Retina (tissue), 1 donor: ENCODE results near the gene GOLGA8J.
A peak's percentile ranks its signal among the peaks of the same experiment; 100 is the strongest.
"Not testable (repeated sequence)": the region's sequence is repeated elsewhere in the genome, so short reads cannot be mapped to it uniquely, and the experiment has no call there.

ENCODE experiments used
- DNase-seq: peaks from one replicate; pipeline ENCODE4 v3.0.0-alpha.2; 2016

The GOLGA8J gene

DNA sequence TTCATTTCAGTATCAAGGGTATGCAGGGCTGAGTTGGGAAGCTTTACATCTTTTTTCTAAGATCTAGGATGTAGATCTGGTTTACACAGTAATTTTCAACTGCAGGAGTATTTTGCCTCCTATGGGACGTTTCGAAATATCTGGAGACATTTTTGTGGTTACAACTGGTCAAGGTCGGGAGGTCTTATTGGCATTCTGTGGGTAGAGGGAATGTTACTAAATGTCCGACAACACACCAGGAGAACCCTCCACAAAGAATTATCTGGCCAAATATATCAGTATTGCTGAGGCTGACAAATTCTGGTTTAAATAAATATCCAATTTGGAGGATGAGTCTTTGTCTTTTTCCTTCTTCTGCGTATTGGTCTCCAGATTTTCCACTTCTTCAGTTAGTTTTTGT lies 1.9 kb upstream of the GOLGA8J start:
- not testable (repeated sequence) for DNase-seq

DNA sequence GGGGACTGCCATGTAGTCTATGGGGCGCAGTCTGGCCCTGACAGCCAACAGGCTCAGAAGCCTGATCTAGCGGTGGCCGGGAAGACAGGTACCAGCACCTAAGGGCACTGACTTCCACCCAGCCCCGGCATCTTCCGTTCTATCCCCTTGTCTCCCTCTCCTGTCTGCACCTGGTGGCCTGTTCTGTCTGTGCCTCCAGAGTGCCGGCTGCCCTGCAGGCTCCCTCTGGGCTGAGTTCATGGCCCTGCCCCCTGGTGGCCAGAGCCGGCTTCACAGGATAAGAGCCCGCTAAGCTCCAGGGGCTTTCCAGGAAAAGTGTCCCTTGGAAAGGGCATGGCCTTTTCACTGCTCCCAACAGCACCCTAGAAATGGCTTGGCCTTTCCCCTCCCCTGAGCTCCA lies 15.1 kb downstream of the GOLGA8J start:
- not testable (repeated sequence) for DNase-seq

DNA sequence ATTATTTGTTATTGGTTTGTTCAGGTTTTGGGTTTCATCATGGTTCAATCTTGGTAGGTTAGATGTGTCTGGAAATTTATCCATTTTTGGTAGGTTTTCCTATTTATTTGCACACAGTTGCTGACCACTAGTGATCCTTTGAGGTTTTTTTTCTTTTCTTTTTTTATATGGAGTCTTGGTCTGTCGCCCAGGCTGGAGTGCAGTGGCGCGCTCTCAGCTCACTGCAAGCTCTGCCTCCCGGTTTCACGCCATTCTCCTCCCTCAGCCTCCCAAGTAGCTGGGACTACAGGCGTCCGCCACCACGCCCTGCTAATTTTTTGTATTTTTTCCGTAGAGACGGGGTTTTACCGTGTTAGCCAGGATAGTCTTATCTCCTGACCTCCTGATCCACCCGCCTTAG lies 20.1 kb downstream of the GOLGA8J start:
- not testable (repeated sequence) for DNase-seq

DNA sequence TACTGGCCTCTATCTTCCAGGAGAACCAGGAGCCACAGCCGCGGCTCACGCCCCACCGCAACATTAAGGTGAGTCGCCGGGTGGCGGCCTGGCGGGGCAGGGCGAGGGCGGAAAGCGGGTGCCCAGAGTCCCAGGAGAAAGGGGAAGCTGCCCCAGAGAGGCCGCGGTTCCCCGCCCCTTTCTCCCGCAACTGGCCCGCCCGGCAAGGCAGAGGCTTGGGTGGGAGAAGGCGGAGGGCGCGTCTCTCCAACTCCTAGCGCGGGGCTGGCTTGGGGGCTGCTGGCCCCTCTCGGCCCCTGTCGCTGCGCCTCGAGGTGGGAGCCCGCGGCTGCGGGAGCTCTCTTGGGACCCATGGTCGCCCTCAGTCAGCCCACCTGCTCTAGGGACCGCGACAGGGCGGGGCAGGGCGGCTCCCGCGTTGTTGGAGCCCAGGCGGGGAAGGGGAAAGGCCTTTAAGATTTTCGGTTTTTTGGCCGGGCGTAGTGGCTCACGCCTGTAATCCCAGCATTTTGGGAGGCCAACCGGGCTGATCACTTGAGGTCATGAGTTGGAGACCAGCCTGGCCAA lies 21.3 kb downstream of the GOLGA8J start:
- DNase-seq = not testable (repeated sequence)

GRCh38 chr15:30110591-30110990 lies 27.8 kb downstream of the GOLGA8J start:
- DNase-seq = not testable (repeated sequence)

DNA sequence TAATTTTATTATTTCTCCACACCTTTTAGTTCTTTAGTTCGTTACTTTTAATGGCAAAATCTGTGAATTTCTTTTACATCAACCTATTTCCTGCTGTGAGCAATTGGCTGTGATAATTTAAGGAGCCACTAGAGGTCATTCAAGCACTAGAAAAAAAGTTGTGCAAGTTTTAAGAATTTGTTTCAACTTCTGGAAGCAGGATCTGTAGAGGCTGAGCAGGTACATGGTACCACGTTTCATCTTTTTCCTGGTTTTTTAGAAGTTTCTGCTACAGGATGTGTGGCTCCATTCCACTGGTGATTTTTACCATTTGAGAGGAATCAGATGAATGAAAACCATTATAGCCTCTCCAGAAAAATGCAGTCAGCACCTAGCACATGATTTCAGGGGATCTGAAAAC lies 47.3 kb downstream of the GOLGA8J start:
- peak; percentile 1 for DNase-seq

GRCh38 chr15:30134751-30135150 lies 52.0 kb downstream of the GOLGA8J start, which contains the start of gene GOLGA8T:
Gene GOLGA8T (plus strand): TSS chr15:30135051. CDS start chr15:30135149, 98 bp downstream.
- DNase-seq = not testable (repeated sequence)
